OCI-LY7 (cell line): ENCODE results near the gene PDZK1IP1. TPM values are rescaled to one million over a fixed set of nuclear protein-coding genes. Genes with fewer than 3 reads are reported as not detected.
"Not testable (repeated sequence)": the region's sequence is repeated elsewhere in the genome, so short reads cannot be mapped to it uniquely, and the experiment has no call there.

ENCODE experiments used
- BruUV-seq: library from RNA; stranded (reverse); fragments of 400-500 nt; replicated peaks from 2 replicates; lab custom pipeline; 2021; lab: Mats Ljungman, UMichigan
- CTCF ChIA-PET: fragments of 300-600 bp; sonication (Branson Sonifier 250); formaldehyde crosslinking; loops from one replicate; lab custom pipeline; 2022; ENCODE audit warnings: antibody characterized with exemption; ENCODE audit not compliant: unreplicated experiment; lab: Charles Lee
- POLR2A ChIA-PET: fragments of 300-600 bp; sonication (Branson Sonifier 250); formaldehyde crosslinking; loops from one replicate; lab custom pipeline; 2022; ENCODE audit warnings: antibody characterized with exemption; lab: Charles Lee
- DNase-seq: peaks from one replicate; pipeline ENCODE4 v3.0.0-alpha.2; 2015; ENCODE audit warnings: low spot score
- H2AFZ ChIP-seq: fragments of 200-600 bp; sonication (generic), shearing (Covaris generic); 2 replicates; pipeline ENCODE4 v1.6.1; 2014; ENCODE audit warnings: mild to moderate bottlenecking, antibody characterized with exemption, low read length, moderate library complexity
- H3K27ac ChIP-seq: fragments of 200-600 bp; sonication (generic); 2 replicates; pipeline ENCODE4 v1.5.1; 2014; ENCODE audit warnings: mixed run types, low read depth, mild to moderate bottlenecking, moderate library complexity, low read length, inconsistent platforms; ENCODE audit not compliant: poor library complexity, severe bottlenecking
- H3K36me3 ChIP-seq: fragments of 200-600 bp; sonication (generic); 2 replicates; pipeline ENCODE4 v1.6.1; 2014; ENCODE audit warnings: mild to moderate bottlenecking, antibody characterized with exemption, low read length, moderate library complexity, mixed read lengths; ENCODE audit not compliant: insufficient read depth
- H3K4me1 ChIP-seq: fragments of 200-600 bp; sonication (generic); 2 replicates; pipeline ENCODE4 v1.5.1; 2014; ENCODE audit warnings: mild to moderate bottlenecking, low read length; ENCODE audit not compliant: insufficient read depth, poor library complexity, severe bottlenecking
- H3K4me2 ChIP-seq: fragments of 200-600 bp; sonication (generic); 2 replicates; pipeline ENCODE4 v1.6.1; 2014; ENCODE audit warnings: mild to moderate bottlenecking, low read length
- H3K4me3 ChIP-seq: fragments of 200-600 bp; sonication (generic); 2 replicates; pipeline ENCODE4 v1.5.1; 2014; ENCODE audit warnings: mild to moderate bottlenecking, low read depth, low read length; ENCODE audit not compliant: poor library complexity, severe bottlenecking
- H3K79me2 ChIP-seq: fragments of 200-600 bp; sonication (generic); 2 replicates; pipeline ENCODE4 v1.6.1; 2016; ENCODE audit warnings: low read depth, mild to moderate bottlenecking, low read length, moderate library complexity, mixed read lengths; ENCODE audit not compliant: insufficient read depth
- H3K9me2 ChIP-seq: fragments of 200-600 bp; sonication (generic); 2 replicates; pipeline ENCODE4 v1.6.1; 2016; ENCODE audit warnings: mild to moderate bottlenecking, low read length, mixed read lengths; ENCODE audit not compliant: insufficient read depth
- H3K9me3 ChIP-seq: fragments of 200-600 bp; sonication (generic); 2 replicates; pipeline ENCODE4 v1.6.1; 2014; ENCODE audit warnings: mild to moderate bottlenecking, mixed run types, low read length, mixed read lengths
- H4K20me1 ChIP-seq: fragments of 200-600 bp; sonication (generic); 2 replicates; pipeline ENCODE4 v1.6.1; 2014; ENCODE audit warnings: mild to moderate bottlenecking, antibody characterized with exemption, low read length, moderate library complexity, mixed read lengths; ENCODE audit not compliant: insufficient read depth
- CTCF ChIP-seq: fragments of 200-600 bp; sonication (generic); conservative IDR thresholded peaks from 2 replicates; pipeline ENCODE4 v1.5.1; 2014; ENCODE audit warnings: mild to moderate bottlenecking, antibody characterized with exemption, low read length, moderate library complexity, mixed read lengths
- EZH2phosphoT487 ChIP-seq: fragments of 200-600 bp; sonication (generic); IDR thresholded peaks from 2 replicates; pipeline ENCODE4 v1.6.1; 2018; ENCODE audit warnings: low read depth, borderline replicate concordance, mild to moderate bottlenecking, mixed run types, antibody characterized with exemption, low read length, moderate library complexity, mixed read lengths
- intact Hi-C: fragments of 100-400 bp; cut with micrococcal nuclease; formaldehyde crosslinking; loops from one replicate; pipeline ENCODE4 v1.10.0; 2022; ENCODE audit not compliant: unreplicated experiment
- total RNA-seq, 2 experiments: library from RNA; depleted of rRNA in 1 of 2; stranded (reverse); fragments of >200 nt in 1 of 2; shearing (Covaris generic) in 1 of 2; gene quantifications; 2 replicates each; pipeline ENCODE4 v1.2.3, GENCODE V29; 2014 to 2022

Gene PDZK1IP1
- total RNA-seq, 2 experiments from 2014 or later: not detected

DNA sequence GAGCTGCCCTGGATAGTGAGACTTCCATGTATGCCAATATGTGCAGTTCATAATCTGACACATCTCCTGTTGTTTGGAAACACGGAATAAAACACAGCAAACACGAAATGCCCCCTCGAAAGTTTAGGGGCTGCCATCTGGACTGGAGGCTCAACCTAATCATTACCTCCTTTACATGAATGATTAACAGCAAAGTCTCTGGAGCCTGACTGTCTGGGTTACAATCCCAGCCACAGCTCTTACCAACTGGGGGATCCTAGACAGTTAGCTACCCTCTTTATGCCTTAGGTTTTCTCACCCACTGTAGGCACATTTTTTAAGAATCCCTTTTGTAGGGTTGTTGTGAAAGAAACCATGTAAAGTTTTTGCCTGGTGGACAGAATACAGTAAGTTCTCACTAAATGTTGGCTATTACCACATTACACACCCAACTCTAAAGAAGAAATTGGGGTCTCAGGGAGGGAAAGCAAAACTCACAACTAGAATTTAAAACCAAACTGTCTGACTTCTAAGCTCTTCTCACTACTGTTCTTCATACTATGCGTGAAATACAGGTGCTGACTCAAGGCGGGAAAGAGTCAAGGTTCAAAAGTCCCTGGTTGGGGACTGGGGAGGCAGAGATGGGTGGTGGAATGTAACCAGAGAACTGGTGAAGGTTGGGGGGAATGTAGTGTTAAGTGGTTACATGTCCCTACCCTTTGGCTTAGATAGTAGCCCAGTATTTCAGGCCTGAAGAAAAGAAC is 28.4 kb downstream of the PDZK1IP1 start:
- CTCF ChIA-PET: no interaction called here
- Histone ChIP-seq H3K4me3 (no peak overlapping the region), H3K4me2 (no peak overlapping the region), H3K9me3 (no peaks in the 10 kb centered on the region), H4K20me1 (no peaks in the 10 kb centered on the region), H2AFZ (no peak overlapping the region), H3K36me3 (no peaks in the 10 kb centered on the region), H3K9me2 (no peaks in the 10 kb centered on the region), H3K4me1 (no peaks in the 10 kb centered on the region), H3K27ac (no peak overlapping the region), H3K79me2 (no peaks in the 10 kb centered on the region)
- no peak for DNase-seq
- POLR2A ChIA-PET: no interaction called here
- no TSS peak for BruUV-seq
- intact Hi-C loops: no loop called here
- TF ChIP-seq CTCF: no peak
- no peak for TF ChIP-seq EZH2phosphoT487

GRCh38 chr1:47160716-47161115 is 29.1 kb downstream of the PDZK1IP1 start:
- Histone ChIP-seq H3K27ac (no peak overlapping the region), H3K4me2 (no peak overlapping the region), H2AFZ (no peak overlapping the region), H3K36me3 (no peaks in the 10 kb centered on the region), H3K9me2 (no peaks in the 10 kb centered on the region), H3K9me3 (no peaks in the 10 kb centered on the region), H3K79me2 (no peaks in the 10 kb centered on the region), H4K20me1 (no peaks in the 10 kb centered on the region), H3K4me1 (no peaks in the 10 kb centered on the region), H3K4me3 (no peak overlapping the region)
- POLR2A ChIA-PET: no interaction called here
- intact Hi-C loops: no loop called here
- BruUV-seq: no TSS peak
- no peak for DNase-seq
- TF ChIP-seq EZH2phosphoT487 (no peak), CTCF (no peak)
- CTCF ChIA-PET: no interaction called here

DNA sequence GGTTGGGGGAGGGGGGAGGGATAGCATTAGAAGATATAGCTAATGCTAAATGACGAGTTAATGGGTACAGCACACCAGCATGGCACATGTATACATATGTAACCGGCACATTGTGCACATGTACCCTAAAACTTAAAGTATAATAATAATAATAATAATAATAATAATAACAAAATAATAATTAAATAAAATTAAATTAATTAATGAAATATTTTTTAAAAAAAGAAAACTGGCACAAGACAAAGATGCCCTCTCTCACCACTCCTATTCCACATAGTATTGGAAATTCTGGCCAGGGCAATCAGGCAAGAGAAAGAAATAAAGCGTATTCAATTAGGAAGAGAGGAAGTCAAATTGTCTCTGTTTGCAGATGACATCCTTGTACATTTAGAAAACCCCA is 31.9 kb downstream of the PDZK1IP1 start:
- H3K79me2 ChIP-seq, H3K27ac ChIP-seq, H3K9me3 ChIP-seq, H4K20me1 ChIP-seq, H3K4me3 ChIP-seq, H3K4me1 ChIP-seq, POLR2A ChIA-PET, DNase-seq, BruUV-seq, H3K36me3 ChIP-seq, H3K9me2 ChIP-seq, CTCF ChIA-PET, H3K4me2 ChIP-seq, H2AFZ ChIP-seq, intact Hi-C loops: not testable (repeated sequence)

DNA sequence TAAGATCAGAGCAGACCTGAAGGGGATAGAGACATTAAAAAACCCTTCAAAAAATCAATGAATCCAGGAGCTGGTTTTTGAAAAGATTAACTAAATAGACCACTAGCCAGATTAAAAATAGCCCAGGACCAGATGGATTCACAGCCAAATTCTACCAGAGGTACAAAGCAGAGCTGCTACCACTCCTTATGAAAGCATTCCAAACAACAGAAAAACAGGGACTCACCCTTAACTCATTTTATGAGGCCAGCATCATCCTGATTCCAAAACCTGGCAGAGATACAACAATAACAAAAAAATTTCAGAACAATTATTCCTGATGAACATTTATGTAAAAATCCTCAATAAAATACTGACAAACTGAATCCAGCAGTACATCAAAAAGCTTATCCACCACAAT is 33.4 kb downstream of the PDZK1IP1 start:
- H3K4me2 ChIP-seq, H4K20me1 ChIP-seq, H3K9me2 ChIP-seq, BruUV-seq, H3K4me3 ChIP-seq, H3K27ac ChIP-seq, intact Hi-C loops, POLR2A ChIA-PET, H3K79me2 ChIP-seq, H3K9me3 ChIP-seq, DNase-seq, H3K4me1 ChIP-seq, H2AFZ ChIP-seq, H3K36me3 ChIP-seq, CTCF ChIA-PET: not testable (repeated sequence)

- H3K4me1 ChIP-seq, BruUV-seq, H3K27ac ChIP-seq, H3K4me3 ChIP-seq, H4K20me1 ChIP-seq, H3K9me3 ChIP-seq, CTCF ChIA-PET, H3K9me2 ChIP-seq, intact Hi-C loops, H3K79me2 ChIP-seq, H3K36me3 ChIP-seq, DNase-seq, H3K4me2 ChIP-seq, POLR2A ChIA-PET, H2AFZ ChIP-seq: not testable (repeated sequence)
Observed at GRCh38 chr1:47149162-47149561, 40.7 kb downstream of the PDZK1IP1 start.
